CD14-positive monocyte (primary cell): ENCODE results near the gene JAK1. TPM values are rescaled to one million over a fixed set of nuclear protein-coding genes. Genes with fewer than 3 reads are reported as not detected.

Source experiments
- DNase-seq, 3 donors: peaks; one replicate each; pipeline ENCODE4 v3.0.0-alpha.2; 2011 to 2022
- H2AFZ ChIP-seq: 2 replicates; pipeline ENCODE4 v1.6.0; 2012; ENCODE audit warnings: mild to moderate bottlenecking, low read depth, low read length, inconsistent platforms; ENCODE audit not compliant: insufficient read depth, poor library complexity, severe bottlenecking
- H3K27ac ChIP-seq, 2 donors: 1 replicate in 1 of 2; 2 replicates in 1 of 2; pipeline ENCODE4 v1.5.1; 2012 to 2013; ENCODE audit warnings: low read length in 2 of 2, control low read depth in 1 of 2, inconsistent platforms in 1 of 2, low read depth in 1 of 2, mild to moderate bottlenecking in 1 of 2
- H3K27me3 ChIP-seq, 2 donors: one replicate each; pipeline versions ENCODE4 v1.6.0 to v1.6.1; 2011 to 2013; ENCODE audit warnings: low read length in 2 of 2; ENCODE audit not compliant: control insufficient read depth in 2 of 2, insufficient read depth in 2 of 2
- H3K36me3 ChIP-seq, 2 donors: replicated peaks in 1 of 2; 1 replicate in 1 of 2; 2 replicates in 1 of 2; pipeline versions ENCODE4 v1.5.1 to v1.6.1; 2012 to 2013; ENCODE audit warnings: low read length in 2 of 2, control low read depth in 1 of 2, inconsistent platforms in 1 of 2, mild to moderate bottlenecking in 1 of 2; ENCODE audit not compliant: insufficient read depth in 2 of 2, control insufficient read depth in 1 of 2
- H3K4me1 ChIP-seq, 2 donors: 1 replicate in 1 of 2; 2 replicates in 1 of 2; pipeline versions ENCODE4 v1.5.1 to v1.6.1; 2012 to 2013; ENCODE audit warnings: low read length in 2 of 2, control low read depth in 1 of 2, inconsistent platforms in 1 of 2, mild to moderate bottlenecking in 1 of 2, moderate library complexity in 1 of 2; ENCODE audit not compliant: insufficient read depth in 2 of 2, control insufficient read depth in 1 of 2
- H3K4me2 ChIP-seq: replicated peaks from 2 replicates; pipeline ENCODE3; 2012; ENCODE audit warnings: low read length, moderate library complexity, mild to moderate bottlenecking; ENCODE audit not compliant: poor library complexity, severe bottlenecking; ENCODE audit errors: extremely low read depth
- H3K4me3 ChIP-seq, 3 experiments: fragments of 200-600 bp in 1 of 3; sonication (generic) in 1 of 3; replicated peaks in 1 of 3; 1 replicate in 2 of 3; 2 replicates in 1 of 3; pipeline ENCODE4 v1.5.1; 2011 to 2013; ENCODE audit warnings: low read length in 3 of 3, mild to moderate bottlenecking in 3 of 3, control low read depth in 2 of 3, low read depth in 2 of 3, inconsistent platforms in 1 of 3, moderate library complexity in 1 of 3
- H3K79me2 ChIP-seq: 2 replicates; pipeline ENCODE4 v1.6.0; 2012; ENCODE audit warnings: mild to moderate bottlenecking, control low read depth, inconsistent platforms, low read length, moderate library complexity; ENCODE audit not compliant: insufficient read depth
- H3K9ac ChIP-seq: 2 replicates; pipeline ENCODE4 v1.6.0; 2017; ENCODE audit warnings: low read length, mild to moderate bottlenecking; ENCODE audit not compliant: insufficient read depth, poor library complexity, severe bottlenecking
- H3K9me3 ChIP-seq, 2 donors: replicated peaks in 1 of 2; 1 replicate in 1 of 2; 2 replicates in 1 of 2; pipeline versions ENCODE4 v1.5.1 to v1.6.1; 2012 to 2013; ENCODE audit warnings: low read length in 2 of 2, control low read depth in 1 of 2; ENCODE audit not compliant: control insufficient read depth in 1 of 2, insufficient read depth in 1 of 2
- H4K20me1 ChIP-seq: 2 replicates; pipeline ENCODE4 v1.6.0; 2012; ENCODE audit warnings: mild to moderate bottlenecking, low read length, control low read depth, moderate library complexity; ENCODE audit not compliant: insufficient read depth
- H3K27ac Mint-ChIP-seq, 7 donors: one replicate each; pipeline ENCODE4 v1.8.0; 2020; ENCODE audit warnings: mild to moderate bottlenecking in 7 of 7, mixed read lengths in 7 of 7, moderate library complexity in 6 of 7, inconsistent platforms in 2 of 7
- H3K27me3 Mint-ChIP-seq, 3 donors: one replicate each; pipeline ENCODE4 v1.8.0; 2021 to 2022; ENCODE audit warnings: low read depth in 3 of 3, mild to moderate bottlenecking in 3 of 3, mixed read lengths in 3 of 3, moderate library complexity in 3 of 3, inconsistent platforms in 1 of 3
- H3K36me3 Mint-ChIP-seq, 2 donors: one replicate each; pipeline ENCODE4 v1.8.0; 2020; ENCODE audit warnings: mixed read lengths in 2 of 2, inconsistent platforms in 1 of 2, mild to moderate bottlenecking in 1 of 2
- H3K4me1 Mint-ChIP-seq: one replicate; pipeline ENCODE4 v1.8.0; 2020; ENCODE audit warnings: mild to moderate bottlenecking, mixed read lengths
- H3K4me3 Mint-ChIP-seq, 2 donors: one replicate each; pipeline ENCODE4 v1.8.0; 2020; ENCODE audit warnings: mild to moderate bottlenecking in 2 of 2, mixed read lengths in 2 of 2, moderate library complexity in 1 of 2
- H3K9me3 Mint-ChIP-seq, 7 donors: one replicate each; pipeline ENCODE4 v1.8.0; 2020 to 2022; ENCODE audit warnings: mixed read lengths in 7 of 7, mild to moderate bottlenecking in 6 of 7, moderate library complexity in 6 of 7, inconsistent platforms in 2 of 7
- WGBS: methylation state at CpG from one replicate; pipeline ENCODE4 v1.1.5; 2013; ENCODE audit warnings: missing lambda C conversion rate; ENCODE audit not compliant: insufficient coverage; 5-methylcytosine and 5-hydroxymethylcytosine counted together
- intact Hi-C, 2 donors: fragments of 100-400 bp; cut with micrococcal nuclease; formaldehyde crosslinking; loops; one replicate each; pipeline versions ENCODE4 v1.15.0 to v1.15.1; 2023
- polyA plus RNA-seq, 3 donors: library from polyadenylated mRNA; depleted of rRNA in 1 of 3; unstranded in 2 of 3; stranded (reverse) in 1 of 3; fragments of 300-500 nt in 2 of 3; fragments of >200 nt in 1 of 3; fragmentation: Illumina TruSeq in 2 of 3; gene quantifications; 1 replicate in 2 of 3; 2 replicates in 1 of 3; pipeline ENCODE4 v1.2.3, GENCODE V29; 2012 to 2021
- TF ChIP-seq, protein P1 (sequence below): fragments of 200-600 bp; IDR thresholded peaks from one replicate; pipeline ENCODE4 v1.8.0; 2022; ENCODE audit warnings: antibody characterized with exemption, mild to moderate bottlenecking

The JAK1 gene
- polyA plus RNA-seq, 3 donors: 43.1 to 76.2 (median 72.6) TPM

DNA sequence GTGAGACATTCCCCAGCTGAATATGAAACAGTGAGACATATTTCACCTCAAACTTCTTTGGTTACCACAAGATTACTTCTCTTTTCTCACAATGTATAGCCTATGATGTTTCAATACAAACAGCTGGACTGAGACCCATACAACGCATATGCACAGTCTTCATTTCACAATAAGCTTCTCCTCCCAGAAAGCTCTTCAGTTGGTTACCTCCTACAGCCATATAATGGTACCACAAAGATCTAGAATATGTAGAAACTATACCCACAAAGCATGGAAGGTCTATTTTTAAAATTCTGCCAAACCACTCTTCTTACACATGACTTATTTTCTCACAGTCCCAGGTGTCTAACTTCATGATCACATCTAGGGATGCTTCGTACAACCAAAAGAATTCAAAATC, 70.8 kb downstream of the JAK1 start:
- no peak overlapping the region for H2AFZ ChIP-seq
- H3K9ac ChIP-seq: no peak overlapping the region
- H3K4me3 ChIP-seq: no peak overlapping the region
- H3K4me2 ChIP-seq: no peak overlapping the region
- WGBS: 0% methylated on average over 1 of the region's 2 CpGs
- H3K27ac ChIP-seq: no peak overlapping the region
- intact Hi-C loops: loop anchor here (5.0 kb wide), 2 partner anchors 37 to 62 kb away; no protein-coding TSS in a partner anchor
- Mint-ChIP-seq H3K27me3 (peaks cover 0 to 2% (median 0%) of the 10 kb centered on the region in 3 donors), H3K36me3 (peaks cover 0 to 9% of the 10 kb centered on the region in 2 donors), H3K4me1 (peaks cover 66% of the 10 kb centered on the region), H3K9me3 (no peaks in the 10 kb centered on the region), H3K27ac (peak overlapping the region in 4 of 7 donors; percentile 9 to 75 (median 54)), H3K4me3 (no peak overlapping the region)
- H3K79me2 ChIP-seq: peaks cover 96% of the 10 kb centered on the region
- H3K36me3 ChIP-seq: no peaks in the 10 kb centered on the region
- H3K4me1 ChIP-seq: peaks cover 20 to 36% of the 10 kb centered on the region in 2 donors
- H3K27me3 ChIP-seq: no peaks in the 10 kb centered on the region
- H3K9me3 ChIP-seq: no peaks in the 10 kb centered on the region
- TF ChIP-seq, protein P1, sequence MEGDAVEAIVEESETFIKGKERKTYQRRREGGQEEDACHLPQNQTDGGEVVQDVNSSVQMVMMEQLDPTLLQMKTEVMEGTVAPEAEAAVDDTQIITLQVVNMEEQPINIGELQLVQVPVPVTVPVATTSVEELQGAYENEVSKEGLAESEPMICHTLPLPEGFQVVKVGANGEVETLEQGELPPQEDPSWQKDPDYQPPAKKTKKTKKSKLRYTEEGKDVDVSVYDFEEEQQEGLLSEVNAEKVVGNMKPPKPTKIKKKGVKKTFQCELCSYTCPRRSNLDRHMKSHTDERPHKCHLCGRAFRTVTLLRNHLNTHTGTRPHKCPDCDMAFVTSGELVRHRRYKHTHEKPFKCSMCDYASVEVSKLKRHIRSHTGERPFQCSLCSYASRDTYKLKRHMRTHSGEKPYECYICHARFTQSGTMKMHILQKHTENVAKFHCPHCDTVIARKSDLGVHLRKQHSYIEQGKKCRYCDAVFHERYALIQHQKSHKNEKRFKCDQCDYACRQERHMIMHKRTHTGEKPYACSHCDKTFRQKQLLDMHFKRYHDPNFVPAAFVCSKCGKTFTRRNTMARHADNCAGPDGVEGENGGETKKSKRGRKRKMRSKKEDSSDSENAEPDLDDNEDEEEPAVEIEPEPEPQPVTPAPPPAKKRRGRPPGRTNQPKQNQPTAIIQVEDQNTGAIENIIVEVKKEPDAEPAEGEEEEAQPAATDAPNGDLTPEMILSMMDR: no peak
- DNase-seq: peak; percentile 52 to 70 (median 67)
- peaks cover 98% of the 10 kb centered on the region for H4K20me1 ChIP-seq

DNA sequence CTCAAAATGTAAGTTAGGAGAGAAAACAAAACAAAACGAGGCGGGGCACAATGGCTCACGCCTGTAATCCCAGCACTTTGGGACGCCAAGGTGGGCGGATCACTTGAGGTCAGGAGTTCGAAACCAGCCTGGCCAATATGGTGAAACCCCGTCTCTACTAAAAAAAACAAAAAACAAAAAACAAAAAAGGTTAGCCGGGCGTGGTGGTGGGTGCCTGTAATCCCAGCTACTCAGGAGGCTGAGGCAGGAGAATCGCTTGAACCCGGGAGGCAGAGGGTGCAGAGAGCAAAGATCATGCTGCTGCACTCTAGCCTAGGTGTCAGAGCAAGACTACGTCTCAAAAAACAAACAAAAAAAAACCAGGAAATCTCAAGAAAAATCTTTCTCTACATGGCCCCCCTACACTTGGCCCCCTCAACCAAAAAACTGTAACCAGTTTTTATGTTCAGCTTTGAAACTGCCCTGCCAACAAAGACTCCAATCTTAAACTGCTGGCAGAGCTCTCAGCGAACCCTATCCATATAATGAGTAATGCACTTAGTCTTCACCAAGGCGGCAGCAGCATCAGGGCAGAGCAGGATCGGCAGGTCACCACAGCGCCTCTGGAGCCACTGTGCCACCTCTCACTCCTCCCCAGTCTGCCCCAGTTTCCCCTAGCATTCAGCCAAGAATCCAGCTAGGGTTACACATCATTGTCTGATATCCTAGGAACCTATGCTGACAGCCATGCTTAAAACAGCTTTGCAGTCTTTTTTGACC, 71.7 kb downstream of the JAK1 start:
- Mint-ChIP-seq H3K36me3 (peaks cover 0 to 9% of the 10 kb centered on the region in 2 donors), H3K27me3 (peaks cover 0 to 2% (median 0%) of the 10 kb centered on the region in 3 donors), H3K4me1 (peaks cover 67% of the 10 kb centered on the region), H3K27ac (peak overlapping the region in 2 of 7 donors; percentile 1 to 57), H3K4me3 (no peak overlapping the region), H3K9me3 (no peaks in the 10 kb centered on the region)
- WGBS: 97% methylated on average over 14 of the region's 16 CpGs
- Histone ChIP-seq H3K4me3 (no peak overlapping the region), H3K27ac (no peak overlapping the region), H3K9me3 (no peaks in the 10 kb centered on the region), H3K36me3 (no peaks in the 10 kb centered on the region), H4K20me1 (peaks cover 98% of the 10 kb centered on the region), H3K9ac (no peak overlapping the region), H3K4me2 (no peak overlapping the region), H3K4me1 (peaks cover 20 to 36% of the 10 kb centered on the region in 2 donors), H2AFZ (no peak overlapping the region), H3K79me2 (peaks cover 96% of the 10 kb centered on the region), H3K27me3 (no peaks in the 10 kb centered on the region)
- intact Hi-C loops: loop anchor here (5.0 kb wide), 2 partner anchors 38 to 63 kb away; no protein-coding TSS in a partner anchor
- TF ChIP-seq, protein P1: no peak
- DNase-seq: no peak
